Measurements from ENCODE around the gene SEC31A.

SEC31A gene

DNA sequence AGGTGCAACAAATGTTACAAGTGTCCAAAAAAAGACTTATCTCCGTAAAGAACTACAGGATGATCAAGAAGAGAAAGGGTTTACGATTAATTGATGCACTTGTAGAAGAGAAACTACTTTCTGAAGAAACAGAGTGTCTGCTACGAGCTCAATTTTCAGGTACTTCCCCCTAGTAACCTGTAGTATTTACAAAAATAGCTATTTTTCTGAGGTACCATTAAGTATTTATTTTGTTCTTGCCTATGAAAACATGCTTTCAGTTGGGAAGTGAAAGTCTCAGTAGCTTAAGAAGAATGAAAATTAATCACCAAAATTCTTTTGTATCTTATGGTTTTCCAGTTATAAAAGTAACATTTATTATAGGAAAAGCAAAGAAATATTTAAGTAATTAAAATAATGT lies 15.5 kb upstream of the SEC31A start:
- no peak for DNase-seq
- H2BK5ac ChIP-seq (ENCODE audit: low read length): no peak overlapping the region
- no peak overlapping the region for H2AK5ac ChIP-seq (ENCODE audit: low read length)
- H3K79me1 ChIP-seq (ENCODE audit: low read length): peaks cover 3% of the 10 kb centered on the region
- H3K18ac ChIP-seq (ENCODE audit: low read length): no peak overlapping the region
- H3K4me3 ChIP-seq (ENCODE audit: low read length): no peak overlapping the region
- no peak overlapping the region for H3K56ac ChIP-seq (ENCODE audit: low read length)
- H3K4me1 ChIP-seq (ENCODE audit: control insufficient read depth, low read depth, low read length): no peaks in the 10 kb centered on the region
- H3K4ac ChIP-seq (ENCODE audit: low read depth, low read length): no peak overlapping the region
- no peaks in the 10 kb centered on the region for H3K27me3 ChIP-seq (ENCODE audit: insufficient read depth, low read length, poor library complexity)
- H3K4me2 ChIP-seq (ENCODE audit: low read length): no peak overlapping the region
- H3K36me3 ChIP-seq (ENCODE audit: control insufficient read depth, insufficient read depth, low read length): peaks cover 4% of the 10 kb centered on the region
- H4K5ac ChIP-seq (ENCODE audit: low read length): no peak overlapping the region
- no CpG with 5 or more reads among the region's 3 CpGs for WGBS (ENCODE audit: extremely low coverage, insufficient coverage, low lambda C conversion rate)
- H3K23ac ChIP-seq (ENCODE audit: low read length): no peak overlapping the region
- no peak overlapping the region for H2BK120ac ChIP-seq (ENCODE audit: low read depth, low read length)
- H3K79me2 ChIP-seq (ENCODE audit: control insufficient read depth, insufficient read depth, low read length): peaks cover 5% of the 10 kb centered on the region
- H3K9ac ChIP-seq (ENCODE audit: low read length): no peak overlapping the region
- H2BK15ac ChIP-seq (replicated peaks; ENCODE audit: low read depth): no peak overlapping the region
- H4K8ac ChIP-seq (ENCODE audit: low read depth, low read length): no peak overlapping the region
- no peak overlapping the region for H3K27ac ChIP-seq (ENCODE audit: low read depth, low read length)

- Histone ChIP-seq H3K18ac (ENCODE audit: low read length) (no peak overlapping the region), H2AK5ac (ENCODE audit: low read length) (no peak overlapping the region)
Measured at GRCh38 chr4:82905205-82905604, 14.3 kb upstream of the SEC31A start.

DNA sequence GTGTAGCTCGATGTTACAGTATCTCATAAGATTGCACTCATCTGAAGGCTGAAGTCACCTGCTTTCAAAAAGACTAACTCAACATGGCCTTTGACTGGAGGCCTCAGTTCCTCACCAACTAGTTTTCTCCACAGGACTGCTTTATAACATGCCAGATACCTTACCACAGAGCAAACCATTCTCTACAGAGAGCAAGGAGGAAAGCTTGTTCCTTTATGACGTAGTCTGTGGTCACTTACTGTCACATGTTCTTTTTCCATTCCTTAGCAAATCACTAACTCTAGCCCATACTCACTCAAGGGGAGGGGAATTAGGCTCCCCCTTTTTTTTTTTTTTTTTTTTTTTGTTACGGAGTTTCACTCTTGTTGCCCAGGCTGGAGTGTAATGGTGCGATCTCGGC lies 12.8 kb upstream of the SEC31A start:
- Histone ChIP-seq H4K8ac (ENCODE audit: low read depth, low read length) (no peak overlapping the region), H3K36me3 (ENCODE audit: control insufficient read depth, insufficient read depth, low read length) (no peaks in the 10 kb centered on the region), H2AK5ac (ENCODE audit: low read length) (no peak overlapping the region), H3K23ac (ENCODE audit: low read length) (no peak overlapping the region), H2BK120ac (ENCODE audit: low read depth, low read length) (no peak overlapping the region), H4K5ac (ENCODE audit: low read length) (no peak overlapping the region), H3K79me2 (ENCODE audit: control insufficient read depth, insufficient read depth, low read length) (peaks cover 25% of the 10 kb centered on the region), H3K4me1 (ENCODE audit: control insufficient read depth, low read depth, low read length) (no peaks in the 10 kb centered on the region), H3K4me3 (ENCODE audit: low read length) (no peak overlapping the region), H3K4ac (ENCODE audit: low read depth, low read length) (no peak overlapping the region), H2BK15ac (replicated peaks; ENCODE audit: low read depth) (no peak overlapping the region), H3K18ac (ENCODE audit: low read length) (no peak overlapping the region), H2BK5ac (ENCODE audit: low read length) (no peak overlapping the region), H3K27ac (ENCODE audit: low read depth, low read length) (no peak overlapping the region), H3K79me1 (ENCODE audit: low read length) (peaks cover 3% of the 10 kb centered on the region), H3K56ac (ENCODE audit: low read length) (no peak overlapping the region), H3K4me2 (ENCODE audit: low read length) (no peak overlapping the region), H3K9ac (ENCODE audit: low read length) (no peak overlapping the region), H3K27me3 (ENCODE audit: insufficient read depth, low read length, poor library complexity) (no peaks in the 10 kb centered on the region)
- WGBS (ENCODE audit: extremely low coverage, insufficient coverage, low lambda C conversion rate): no CpG with 5 or more reads among the region's 5 CpGs
- no peak for DNase-seq

More at GRCh38 chr4:82905205-82905604, 14.3 kb upstream of the SEC31A start:
- H3K4me2 ChIP-seq (ENCODE audit: low read length): no peak overlapping the region
- H3K4ac ChIP-seq (ENCODE audit: low read depth, low read length): no peak overlapping the region
- no peak overlapping the region for H3K4me3 ChIP-seq (ENCODE audit: low read length)
- no peak overlapping the region for H3K23ac ChIP-seq (ENCODE audit: low read length)
- H2BK15ac ChIP-seq (replicated peaks; ENCODE audit: low read depth): no peak overlapping the region
- peaks cover 10% of the 10 kb centered on the region for H3K79me2 ChIP-seq (ENCODE audit: control insufficient read depth, insufficient read depth, low read length)
- peaks cover 3% of the 10 kb centered on the region for H3K79me1 ChIP-seq (ENCODE audit: low read length)
- H4K8ac ChIP-seq (ENCODE audit: low read depth, low read length): no peak overlapping the region
- H4K5ac ChIP-seq (ENCODE audit: low read length): no peak overlapping the region
- no peaks in the 10 kb centered on the region for H3K36me3 ChIP-seq (ENCODE audit: control insufficient read depth, insufficient read depth, low read length)
- no peak overlapping the region for H3K9ac ChIP-seq (ENCODE audit: low read length)
- DNase-seq: no peak
- no peak overlapping the region for H3K56ac ChIP-seq (ENCODE audit: low read length)
- no peak overlapping the region for H2BK120ac ChIP-seq (ENCODE audit: low read depth, low read length)
- H3K4me1 ChIP-seq (ENCODE audit: control insufficient read depth, low read depth, low read length): no peaks in the 10 kb centered on the region
- H3K27me3 ChIP-seq (ENCODE audit: insufficient read depth, low read length, poor library complexity): no peaks in the 10 kb centered on the region
- H2BK5ac ChIP-seq (ENCODE audit: low read length): no peak overlapping the region
- no CpG with 5 or more reads among the region's 2 CpGs for WGBS (ENCODE audit: extremely low coverage, insufficient coverage, low lambda C conversion rate)
- H3K27ac ChIP-seq (ENCODE audit: low read depth, low read length): no peak overlapping the region

GRCh38 chr4:82901183-82901718 lies 10.3 kb upstream of the SEC31A start:
- Histone ChIP-seq H2BK15ac (replicated peaks; ENCODE audit: low read depth) (no peak overlapping the region), H3K4ac (ENCODE audit: low read depth, low read length) (no peak overlapping the region), H3K79me2 (ENCODE audit: control insufficient read depth, insufficient read depth, low read length) (peaks cover 42% of the 10 kb centered on the region), H2BK120ac (ENCODE audit: low read depth, low read length) (no peak overlapping the region), H3K36me3 (ENCODE audit: control insufficient read depth, insufficient read depth, low read length) (no peaks in the 10 kb centered on the region), H2AK5ac (ENCODE audit: low read length) (no peak overlapping the region), H3K4me2 (ENCODE audit: low read length) (peak overlapping the region; percentile 85), H2BK5ac (ENCODE audit: low read length) (peak overlapping the region; percentile 82), H3K23ac (ENCODE audit: low read length) (no peak overlapping the region), H4K5ac (ENCODE audit: low read length) (no peak overlapping the region), H3K27me3 (ENCODE audit: insufficient read depth, low read length, poor library complexity) (no peaks in the 10 kb centered on the region), H3K4me3 (ENCODE audit: low read length) (peak overlapping the region; percentile 92), H4K8ac (ENCODE audit: low read depth, low read length) (no peak overlapping the region), H3K27ac (ENCODE audit: low read depth, low read length) (peak overlapping the region; percentile 98), H3K18ac (ENCODE audit: low read length) (peak overlapping the region; percentile 1), H3K79me1 (ENCODE audit: low read length) (peaks cover 3% of the 10 kb centered on the region), H3K4me1 (ENCODE audit: control insufficient read depth, low read depth, low read length) (no peaks in the 10 kb centered on the region), H3K9ac (ENCODE audit: low read length) (peak overlapping the region; percentile 98), H3K56ac (ENCODE audit: low read length) (peak overlapping the region; percentile 98)
- DNase-seq: no peak
- no CpG with 5 or more reads among the region's 8 CpGs for WGBS (ENCODE audit: extremely low coverage, insufficient coverage, low lambda C conversion rate)

DNA sequence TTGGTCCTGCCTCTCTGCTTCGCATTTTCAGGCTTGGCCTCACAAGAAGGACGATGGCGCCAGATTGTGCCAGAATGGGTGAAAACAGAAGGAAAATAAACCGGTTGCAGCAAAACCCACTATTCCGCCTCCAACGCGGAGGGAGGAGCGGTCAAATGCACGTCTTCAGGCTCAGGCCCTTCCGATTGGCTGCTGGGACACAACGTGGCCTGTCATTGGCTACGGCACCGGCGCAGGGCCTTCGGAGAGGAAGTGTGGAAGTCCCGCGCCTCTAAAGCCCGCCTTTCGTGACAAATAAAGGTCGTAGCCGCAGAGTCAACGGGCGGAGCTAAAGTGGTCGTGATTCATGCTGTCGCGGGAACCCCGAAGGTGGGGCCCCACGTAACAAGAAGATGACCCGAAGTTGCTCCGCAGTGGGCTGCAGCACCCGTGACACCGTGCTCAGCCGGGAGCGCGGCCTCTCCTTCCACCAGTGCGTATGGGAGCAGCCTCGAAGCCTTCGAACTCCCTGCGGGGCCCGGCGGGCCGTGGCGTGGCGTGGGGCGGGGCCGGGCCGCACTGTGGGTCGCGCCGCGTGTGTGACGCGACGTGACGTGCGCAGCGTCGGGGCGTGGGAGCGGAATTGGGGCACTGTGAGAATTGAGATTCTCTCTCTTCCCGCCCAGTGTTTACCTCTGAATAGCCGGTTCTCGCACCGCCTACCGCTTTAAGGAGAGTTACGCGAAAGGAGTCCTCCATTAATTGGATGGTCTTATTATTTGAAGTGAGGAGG lies 9.6 kb upstream of the SEC31A start, which contains the start of gene THAP9:
THAP9 (plus strand) TSS at position 325 of the 772 bp plus-strand sequence; CDS start at position 393, 68 bp downstream.
- DNase-seq: peak; percentile 99
- Histone ChIP-seq H3K4me2 (ENCODE audit: low read length) (peak within 1 kb of the TSS; percentile 85), H3K56ac (ENCODE audit: low read length) (peak within 1 kb of the TSS; percentile 98), H4K8ac (ENCODE audit: low read depth, low read length) (peak within 1 kb of the TSS; percentile 60), H4K5ac (ENCODE audit: low read length) (peak within 1 kb of the TSS; percentile 60), H3K79me1 (ENCODE audit: low read length) (peaks cover 3% of the 10 kb centered on the region), H3K36me3 (ENCODE audit: control insufficient read depth, insufficient read depth, low read length) (no peaks in the 10 kb centered on the region), H3K27me3 (ENCODE audit: insufficient read depth, low read length, poor library complexity) (no peaks in the 10 kb centered on the region), H2BK120ac (ENCODE audit: low read depth, low read length) (no peak within 1 kb of the TSS), H3K4me3 (ENCODE audit: low read length) (peak within 1 kb of the TSS; percentile 92), H3K23ac (ENCODE audit: low read length) (peak within 1 kb of the TSS; percentile 86), H2BK5ac (ENCODE audit: low read length) (peak within 1 kb of the TSS; percentile 82), H3K18ac (ENCODE audit: low read length) (peak within 1 kb of the TSS; percentile 33), H3K9ac (ENCODE audit: low read length) (peak within 1 kb of the TSS; percentile 98), H3K4me1 (ENCODE audit: control insufficient read depth, low read depth, low read length) (no peaks in the 10 kb centered on the region), H3K27ac (ENCODE audit: low read depth, low read length) (peak within 1 kb of the TSS; percentile 98), H2BK15ac (replicated peaks; ENCODE audit: low read depth) (no peak within 1 kb of the TSS), H3K4ac (ENCODE audit: low read depth, low read length) (no peak within 1 kb of the TSS), H2AK5ac (ENCODE audit: low read length) (peak within 1 kb of the TSS; percentile 10), H3K79me2 (ENCODE audit: control insufficient read depth, insufficient read depth, low read length) (peaks cover 46% of the 10 kb centered on the region)
- WGBS (ENCODE audit: extremely low coverage, insufficient coverage, low lambda C conversion rate): no CpG with 5 or more reads among the region's 67 CpGs
